GM19468 (cell line): Measurements from ENCODE around the gene CAPN10.

Experiments
- ATAC-seq: cut with Tn5 transposase; IDR thresholded peaks from one replicate; pipeline ENCODE4 v1.9.1; 2021; ENCODE audit warnings: mild to moderate bottlenecking, moderate library complexity, moderate number of reproducible peaks; ENCODE audit not compliant: unreplicated experiment; ENCODE audit errors: extremely low read depth

Gene CAPN10

GRCh38 chr2:240573071-240573515, 13.4 kb upstream of the CAPN10 start:
- ATAC-seq = no peak

GRCh38 chr2:240573516-240574385, 12.8 kb upstream of the CAPN10 start:
- ATAC-seq = no peak

- ATAC-seq = no peak
Observed at GRCh38 chr2:240574386-240575100, 12.0 kb upstream of the CAPN10 start.

- no peak for ATAC-seq
Observed at GRCh38 chr2:240575101-240575965, 11.2 kb upstream of the CAPN10 start.

- no peak for ATAC-seq
Observed at GRCh38 chr2:240576036-240576435, 10.5 kb upstream of the CAPN10 start.

GRCh38 chr2:240576436-240577205, 9.9 kb upstream of the CAPN10 start:
- no peak for ATAC-seq

GRCh38 chr2:240577281-240578109, 9.0 kb upstream of the CAPN10 start:
- ATAC-seq = no peak

- ATAC-seq = no peak
Observed at GRCh38 chr2:240578110-240578450, 8.5 kb upstream of the CAPN10 start.

GRCh38 chr2:240578488-240578887, 8.0 kb upstream of the CAPN10 start:
- no peak for ATAC-seq

GRCh38 chr2:240579071-240579762, 7.3 kb upstream of the CAPN10 start:
- no peak for ATAC-seq

- ATAC-seq = no peak
Observed at GRCh38 chr2:240579771-240580614, 6.5 kb upstream of the CAPN10 start.

GRCh38 chr2:240581811-240582210, 4.7 kb upstream of the CAPN10 start:
- no peak for ATAC-seq

- ATAC-seq = no peak
Observed at GRCh38 chr2:240582781-240583180, 3.8 kb upstream of the CAPN10 start.

- ATAC-seq = no peak
Observed at GRCh38 chr2:240583774-240584173, 2.8 kb upstream of the CAPN10 start.

GRCh38 chr2:240584486-240585031, 2.0 kb upstream of the CAPN10 start:
- peak; percentile 58 for ATAC-seq

- ATAC-seq = peak; percentile 15
Observed at GRCh38 chr2:240585101-240585500, 1.4 kb upstream of the CAPN10 start.

GRCh38 chr2:240585681-240586197, 795 bp upstream of the CAPN10 start:
- no peak for ATAC-seq
